GM21737 (cell line): ENCODE measurements around the gene WDR4.
"Not testable (repeated sequence)": the region's sequence is repeated elsewhere in the genome, so short reads cannot be mapped to it uniquely, and the experiment has no call there.

ENCODE experiments used
- ATAC-seq: cut with Tn5 transposase; IDR thresholded peaks from one replicate; pipeline ENCODE4 v1.9.1; 2021; ENCODE audit warnings: mild to moderate bottlenecking, moderate library complexity; ENCODE audit not compliant: unreplicated experiment

WDR4 gene

DNA sequence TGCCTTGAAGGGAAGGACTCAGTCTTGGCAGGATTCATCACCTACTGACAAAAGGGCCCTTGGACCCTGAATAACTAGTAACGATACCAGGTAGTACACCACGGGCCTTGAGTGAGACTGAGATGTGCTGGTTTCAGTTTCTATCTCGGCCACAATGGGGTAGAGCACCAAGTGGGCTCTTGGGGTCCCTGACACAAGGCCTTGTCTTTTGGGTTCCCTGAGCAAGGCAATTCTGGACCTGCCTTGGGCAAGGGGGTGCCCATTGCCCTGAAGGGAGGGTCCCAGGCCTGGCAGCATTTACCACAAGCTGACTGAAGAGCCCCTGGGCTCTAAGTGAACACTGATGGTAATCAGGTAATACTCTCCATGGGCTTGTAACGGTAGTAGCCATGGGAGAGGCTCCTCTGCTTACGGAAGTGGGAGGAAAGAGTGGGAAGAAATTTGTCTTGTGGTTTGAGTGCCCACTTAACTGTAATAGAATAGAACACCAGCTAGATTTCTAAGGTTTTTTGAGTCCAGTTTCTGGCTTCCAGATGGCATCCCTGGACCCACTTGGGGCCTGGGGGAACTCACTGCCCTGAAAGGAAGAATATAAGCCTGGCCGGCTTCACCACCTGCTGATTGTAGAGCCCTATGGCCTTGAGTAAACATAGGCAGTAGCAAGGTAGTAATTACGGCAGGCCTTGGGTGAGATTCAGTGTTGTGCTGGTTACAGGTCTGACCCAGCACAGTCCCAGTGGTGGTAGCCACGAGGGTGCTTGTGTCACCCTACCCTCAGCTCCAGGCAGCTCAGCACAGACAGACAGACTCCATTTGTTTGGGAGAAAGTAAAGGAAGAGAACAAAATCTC is 58.5 kb downstream of the WDR4 start:
- ATAC-seq, result no peak

DNA sequence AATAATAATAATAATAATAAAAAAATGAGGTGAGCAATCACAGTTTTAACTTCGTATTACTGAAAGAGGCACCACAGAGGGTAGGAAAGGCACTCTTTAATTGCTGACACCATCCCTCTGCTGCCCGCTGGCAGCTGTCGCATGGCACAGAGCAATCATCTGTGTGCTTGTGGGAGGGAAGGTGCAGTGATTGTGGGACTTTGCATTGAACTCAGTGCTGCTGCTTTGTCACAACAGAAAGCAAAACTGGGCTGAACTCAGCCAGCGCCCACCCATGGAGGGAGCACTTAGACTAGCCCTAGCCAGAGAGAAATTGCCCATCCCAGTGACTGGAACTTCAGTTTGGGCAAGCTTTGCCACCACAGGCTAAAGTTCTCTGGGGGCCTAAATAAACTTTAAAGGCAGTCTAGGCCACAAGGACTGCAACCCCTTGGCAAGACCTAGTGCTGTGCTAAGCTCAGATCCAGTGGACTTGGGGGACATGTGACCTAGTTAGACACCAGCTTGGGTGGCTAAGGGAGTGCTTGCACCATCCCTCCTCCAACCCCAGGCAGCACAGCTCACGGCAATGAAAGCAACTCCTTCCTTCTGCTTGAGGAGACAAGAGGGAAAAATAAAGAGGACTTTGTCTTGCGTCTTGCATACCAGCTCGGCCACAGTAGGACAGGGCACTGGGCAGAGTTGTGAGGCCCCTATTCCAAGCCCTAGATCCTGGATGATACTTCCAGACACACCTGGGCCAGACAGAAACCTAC is 59.3 kb downstream of the WDR4 start:
- no peak for ATAC-seq

DNA sequence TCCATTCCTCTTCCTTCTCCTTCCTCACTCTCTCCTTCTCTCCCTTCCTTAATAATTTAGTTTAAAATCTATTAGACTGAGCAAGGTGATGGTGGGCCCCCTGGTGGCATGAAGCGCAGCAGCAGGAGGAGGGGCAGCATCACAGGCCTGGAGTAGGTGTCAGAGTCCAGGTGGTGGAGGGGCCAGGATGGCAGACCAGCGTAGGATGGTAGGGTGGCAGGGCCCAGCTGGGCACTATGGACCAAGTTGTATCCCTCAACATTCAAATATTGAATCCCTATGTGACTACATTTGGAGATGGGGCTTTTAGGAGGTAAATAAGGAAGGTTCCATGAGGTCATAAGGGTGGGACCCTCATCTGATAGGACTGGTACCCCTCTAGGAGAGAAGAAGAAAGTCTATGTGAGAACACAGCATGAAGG is 61.0 kb downstream of the WDR4 start:
- no peak for ATAC-seq

DNA sequence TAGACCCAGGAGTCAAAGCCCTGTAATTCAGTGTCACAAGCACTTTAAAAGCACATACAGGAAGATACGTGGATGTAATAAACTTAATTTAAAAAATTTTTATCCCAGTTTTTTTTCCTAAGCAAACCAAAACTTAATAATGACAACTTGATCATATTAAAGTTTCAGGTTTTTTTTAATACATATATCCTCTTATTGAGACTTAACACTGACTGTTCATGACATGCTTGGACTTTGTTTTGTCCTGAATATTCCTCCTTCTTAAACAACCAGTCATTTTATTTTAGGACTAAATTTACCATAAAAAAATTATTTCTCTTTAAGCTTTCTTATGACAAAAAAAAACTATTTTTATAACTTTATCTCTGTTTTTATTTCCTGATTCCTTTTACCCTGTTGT is 64.1 kb downstream of the WDR4 start:
- no peak for ATAC-seq

DNA sequence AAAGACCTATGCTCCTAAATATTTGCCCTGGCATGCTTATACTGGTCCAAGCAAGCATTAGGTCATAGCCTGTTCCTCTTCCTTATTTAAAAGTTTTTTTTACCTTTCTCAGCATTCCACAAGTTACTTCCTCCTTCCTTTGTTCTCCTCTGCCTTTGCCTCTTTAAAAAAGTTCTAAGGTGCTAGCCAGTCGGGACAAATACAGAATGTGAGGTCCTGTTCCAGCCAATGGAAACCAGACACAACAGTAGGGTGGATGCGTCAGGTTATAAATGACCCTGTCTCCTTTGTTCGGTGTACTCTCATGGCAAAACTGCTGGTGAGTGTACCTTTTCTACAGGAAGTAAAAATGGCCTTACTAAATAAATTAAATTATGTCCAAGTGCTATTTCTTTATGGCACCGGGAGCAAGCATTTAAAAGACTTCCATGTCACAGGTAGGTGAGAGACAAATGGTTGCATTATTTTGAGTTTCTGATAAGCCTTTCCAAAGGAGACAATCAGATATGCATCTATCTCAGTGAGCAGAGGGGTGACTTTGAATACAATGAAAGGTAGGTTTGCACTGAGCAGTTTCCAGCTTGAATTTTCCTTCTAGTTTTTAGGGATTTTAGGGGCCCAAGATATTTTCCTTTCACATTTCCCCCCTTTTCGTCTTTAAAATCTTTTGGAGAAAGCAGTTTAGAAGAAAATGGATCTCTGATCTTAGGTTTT is 66.7 kb downstream of the WDR4 start:
- ATAC-seq, result not testable (repeated sequence)

DNA sequence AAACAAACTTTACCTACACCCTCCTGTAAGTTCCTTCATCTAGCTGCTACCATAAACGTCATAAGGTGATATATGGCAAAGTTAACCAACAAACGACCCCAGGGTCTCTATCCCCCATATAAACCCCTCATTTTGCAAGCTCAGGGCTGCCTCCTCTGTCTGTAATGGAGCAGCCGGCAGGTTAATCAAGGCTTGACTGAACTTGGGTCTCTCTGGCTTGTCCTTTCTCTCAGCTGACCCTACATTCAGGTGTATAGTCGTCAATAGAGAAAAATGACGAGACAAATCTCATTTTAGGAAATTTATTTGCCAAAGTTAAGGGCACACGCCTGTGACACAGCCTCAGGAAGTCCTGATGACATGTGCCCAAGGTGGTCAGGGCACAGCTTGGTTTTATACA is 67.4 kb downstream of the WDR4 start:
- no peak for ATAC-seq

DNA sequence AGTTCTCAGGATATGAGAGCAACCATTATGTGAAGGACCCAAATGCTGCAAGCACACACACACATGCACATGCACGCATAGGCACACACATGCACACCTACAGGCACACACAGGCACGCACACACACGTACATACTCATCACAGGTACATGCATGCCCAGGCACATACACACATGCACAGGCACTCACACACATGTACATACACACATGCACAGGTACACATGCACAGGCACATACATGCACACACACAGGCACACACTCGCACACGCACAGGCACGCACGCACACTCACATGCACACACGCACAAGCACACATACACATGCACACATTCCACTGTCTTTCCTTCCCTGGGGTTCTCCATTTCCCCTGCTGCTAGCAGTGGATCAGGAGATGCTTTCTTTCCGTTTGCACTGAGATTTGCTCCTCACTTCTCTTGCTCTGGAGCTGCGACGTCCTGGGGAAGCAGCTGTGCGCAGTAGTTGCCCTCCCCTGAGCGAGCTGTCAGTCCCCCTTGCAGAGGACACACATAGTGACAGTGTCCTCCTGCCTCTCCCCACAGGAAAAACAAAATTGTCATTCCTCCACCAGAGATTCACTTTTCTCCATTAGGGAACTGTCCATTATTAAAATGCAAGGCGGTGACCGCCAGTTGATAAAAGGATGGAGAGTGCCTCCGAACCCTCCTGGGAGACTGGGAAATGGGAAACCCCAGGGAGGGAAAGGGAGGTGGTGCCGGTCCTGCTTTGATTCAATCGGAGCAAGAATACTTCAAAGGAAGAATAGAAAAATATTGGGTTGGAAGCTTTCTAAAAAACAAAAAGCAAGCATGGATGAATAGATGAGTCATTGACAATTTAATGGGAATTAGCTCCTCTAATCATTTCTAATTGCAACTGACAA is 69.5 kb downstream of the WDR4 start:
- no peak for ATAC-seq

DNA sequence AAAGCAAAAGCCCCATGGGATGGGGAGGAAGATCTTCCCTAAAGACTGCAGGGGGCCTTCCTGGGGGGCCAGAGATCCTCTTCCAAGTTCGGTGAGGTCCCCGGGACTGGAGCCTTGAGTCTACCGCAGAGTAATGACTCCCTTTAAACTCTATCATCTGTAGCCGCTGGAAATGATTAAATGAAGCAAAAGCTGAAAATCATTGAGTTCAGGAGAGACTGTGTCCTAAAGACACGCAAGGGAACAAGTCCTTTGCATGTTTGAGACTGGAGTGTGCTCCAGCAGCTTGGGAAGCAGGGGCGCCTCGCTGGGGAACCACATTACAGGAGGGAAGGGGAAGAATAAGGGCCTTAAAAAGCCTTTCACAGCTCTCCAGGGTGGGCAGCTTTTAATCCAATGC is 70.2 kb downstream of the WDR4 start:
- no peak for ATAC-seq

DNA sequence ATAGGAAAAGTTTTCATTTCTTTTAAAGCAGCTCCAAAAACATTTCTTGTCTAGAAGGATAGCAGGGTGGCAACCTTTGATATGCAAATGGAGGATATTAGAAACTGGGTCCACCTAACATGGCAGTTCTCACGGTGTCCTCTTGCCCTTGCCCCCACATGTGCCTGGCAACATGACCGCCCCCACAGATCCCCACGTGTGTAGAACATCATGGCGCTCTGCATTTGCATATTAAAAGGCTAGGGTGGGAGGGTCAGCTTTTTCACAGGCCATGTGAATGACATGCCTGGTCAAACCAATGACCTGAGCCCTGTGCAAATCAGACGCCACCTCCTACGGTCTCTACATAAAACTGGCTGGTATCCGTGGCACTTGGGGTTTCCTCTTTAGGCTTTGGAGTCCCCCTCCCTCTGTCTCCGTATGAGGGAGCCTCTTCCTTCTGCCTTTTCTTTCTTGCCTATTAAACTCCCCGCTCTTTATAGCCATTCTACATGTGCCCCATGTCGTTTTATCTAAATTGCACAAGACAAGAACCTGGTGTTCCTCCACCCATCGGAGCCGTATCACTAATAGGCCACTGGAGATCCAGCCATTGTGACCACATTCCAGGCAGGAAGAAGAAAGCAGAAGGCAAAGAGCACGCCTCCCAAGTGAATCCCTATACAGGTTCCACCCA is 71.3 kb downstream of the WDR4 start:
- ATAC-seq, result no peak

DNA sequence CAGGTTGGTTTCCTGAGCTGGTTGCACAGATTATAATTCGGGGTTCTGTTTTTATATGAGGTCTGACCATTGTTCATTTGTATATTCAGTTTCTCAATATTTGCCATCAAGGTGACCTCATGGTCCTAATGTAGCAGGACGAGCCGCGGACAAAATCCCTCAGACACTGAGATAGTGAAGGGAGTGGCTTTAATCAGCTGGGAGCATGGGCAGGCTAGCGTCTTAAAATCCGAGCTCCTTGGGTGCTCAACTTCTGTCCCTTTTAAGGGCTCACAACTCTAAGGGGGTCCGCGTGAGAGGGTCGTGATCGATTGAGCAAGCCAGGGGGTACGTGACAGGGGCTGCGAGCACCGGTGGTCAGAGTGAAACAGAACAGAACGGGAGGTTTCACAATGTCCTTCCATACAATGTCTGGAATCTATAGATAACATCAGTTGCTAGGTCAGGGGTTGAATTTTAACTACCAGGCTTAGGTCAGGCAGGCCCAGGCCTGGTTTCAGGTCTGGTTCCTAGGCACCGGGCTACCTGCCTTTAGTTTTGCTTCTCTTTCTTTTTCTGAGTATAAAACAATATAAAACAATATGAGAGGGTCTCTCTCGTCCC is 71.9 kb downstream of the WDR4 start:
- ATAC-seq, result not testable (repeated sequence)

DNA sequence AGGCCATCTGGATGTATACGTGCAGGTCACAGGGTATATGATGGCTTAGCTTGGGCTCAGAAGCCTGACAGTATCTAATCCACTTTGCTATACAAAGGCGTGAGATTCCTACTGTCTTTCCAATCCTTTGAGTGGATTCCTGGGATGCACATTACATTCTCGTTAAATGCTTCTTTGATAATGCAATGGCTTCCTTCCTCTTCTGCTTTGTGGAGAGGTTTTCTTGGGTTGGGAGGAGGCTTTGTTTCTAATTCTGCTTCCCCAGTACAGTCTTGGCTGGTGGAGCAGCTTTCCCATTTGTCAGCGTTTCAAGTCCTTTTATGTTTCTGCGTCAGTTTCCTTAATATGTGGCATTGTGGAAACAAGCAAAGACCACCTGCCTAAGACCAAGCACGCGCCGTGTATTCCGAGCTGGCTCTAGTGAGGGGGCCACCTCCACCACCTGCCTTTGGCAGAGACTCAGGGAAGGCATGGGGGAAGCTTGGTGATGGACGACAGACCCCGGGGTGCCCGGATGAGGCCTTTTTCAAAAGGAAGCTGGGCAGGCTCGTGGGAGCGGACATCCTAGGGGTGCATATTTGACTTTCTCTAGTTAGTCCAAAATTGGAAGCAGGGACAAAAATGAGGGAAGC is 72.7 kb downstream of the WDR4 start:
- ATAC-seq, result no peak

DNA sequence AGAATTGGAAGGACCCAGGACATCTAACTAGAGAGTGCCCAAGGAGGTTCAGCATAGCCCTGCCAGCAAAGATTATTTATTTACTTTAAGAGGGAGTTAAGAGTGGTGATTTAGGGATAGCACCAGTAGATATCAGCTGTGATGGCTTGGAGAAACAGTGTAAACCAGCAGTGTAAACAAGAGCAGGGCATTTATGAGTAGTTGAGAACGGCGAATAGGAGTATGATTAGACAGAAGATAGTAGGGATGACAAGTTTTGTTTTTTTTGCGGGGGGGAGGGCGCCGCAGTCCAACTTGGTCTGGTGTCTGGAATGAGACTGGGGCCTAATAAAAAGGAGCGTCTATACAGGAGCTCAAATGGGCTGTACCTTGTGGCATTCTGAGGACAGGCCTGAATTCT is 77.7 kb downstream of the WDR4 start:
- not testable (repeated sequence) for ATAC-seq

DNA sequence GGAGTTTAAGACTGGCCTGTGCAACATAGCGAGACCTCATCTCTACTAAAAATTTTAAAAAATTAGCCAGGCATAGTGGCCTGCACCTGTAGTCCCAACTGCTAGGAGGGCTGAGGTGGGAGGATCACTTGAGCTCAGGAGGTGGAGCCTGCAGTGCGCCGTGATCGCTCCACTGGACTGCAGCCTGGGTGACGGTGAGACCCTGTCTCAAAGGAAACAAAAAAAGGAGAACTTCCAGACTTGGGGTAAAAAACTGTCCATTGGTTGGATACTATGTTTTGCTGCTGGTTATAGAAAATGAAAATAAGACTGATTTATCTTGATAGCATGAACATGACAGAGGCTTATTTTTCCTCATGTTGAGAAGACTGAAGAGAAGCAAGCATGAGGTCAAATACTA is 79.4 kb downstream of the WDR4 start:
- ATAC-seq, result no peak

DNA sequence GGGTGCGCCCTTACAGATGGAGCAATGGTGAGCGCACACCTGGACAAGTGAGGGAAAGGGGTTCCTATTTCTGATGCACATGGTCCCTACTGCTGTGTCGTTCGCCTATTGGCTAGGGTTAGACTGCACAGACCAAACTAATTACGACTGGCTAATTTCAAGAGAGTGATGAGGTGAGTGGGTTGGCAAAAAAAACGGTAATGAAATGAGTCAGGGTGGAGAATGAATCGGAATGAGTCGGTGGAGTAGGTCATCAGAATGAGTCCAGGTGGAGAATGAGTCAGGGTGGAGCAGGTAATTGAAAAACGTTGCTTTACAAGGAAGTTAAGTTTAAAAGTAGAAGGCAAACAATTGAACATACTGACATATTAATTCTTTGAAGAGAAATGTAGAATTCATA is 79.8 kb downstream of the WDR4 start:
- no peak for ATAC-seq
